Neuron (in vitro differentiated cells): ENCODE measurements around the gene SCP2D1.
"Not testable (repeated sequence)": the region's sequence is repeated elsewhere in the genome, so short reads cannot be mapped to it uniquely, and the experiment has no call there.

Experiments
- H2AFZ ChIP-seq: one replicate; pipeline ENCODE4 v1.6.1; 2013; ENCODE audit warnings: low read depth, mild to moderate bottlenecking, inconsistent platforms, low read length, moderate library complexity
- H3K27me3 ChIP-seq: one replicate; pipeline ENCODE4 v1.6.1; 2013; ENCODE audit warnings: low read length; ENCODE audit not compliant: insufficient read depth
- H3K36me3 ChIP-seq: one replicate; pipeline ENCODE4 v1.6.1; 2013; ENCODE audit warnings: low read length; ENCODE audit not compliant: insufficient read depth
- H3K4me1 ChIP-seq: one replicate; pipeline ENCODE4 v1.6.1; 2013; ENCODE audit warnings: low read length; ENCODE audit not compliant: insufficient read depth
- H3K4me3 ChIP-seq: 2 replicates; pipeline ENCODE4 v1.5.1; 2013; ENCODE audit warnings: mild to moderate bottlenecking, low read length, moderate library complexity
- H3K9me3 ChIP-seq: one replicate; pipeline ENCODE4 v1.6.1; 2013; ENCODE audit warnings: low read length

The SCP2D1 gene

DNA sequence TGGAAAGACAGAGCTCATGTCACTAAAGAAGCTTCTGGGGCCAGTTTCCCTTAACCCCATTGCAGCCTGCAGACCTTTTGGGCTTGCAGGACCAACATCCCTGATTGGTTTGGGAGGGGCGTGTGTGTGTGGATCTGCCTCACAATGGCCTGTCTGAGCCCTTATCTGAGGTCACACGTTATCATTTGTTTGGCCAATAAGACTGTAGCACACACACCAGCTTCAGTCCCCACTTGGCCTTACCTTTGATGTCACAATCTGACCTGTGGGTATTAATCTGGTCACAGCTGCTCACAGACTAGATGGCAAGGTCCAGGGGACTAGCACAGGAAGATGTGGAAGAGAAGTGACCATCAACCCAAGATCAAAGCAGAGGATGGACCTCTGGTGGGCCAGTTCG, at the start of gene SCP2D1:
Gene SCP2D1, plus strand, starts transcription at position 301 of the 400 bp plus-strand sequence. Its CDS starts 33 bp downstream, at position 334.
- no peaks in the 10 kb centered on the region for H3K36me3 ChIP-seq

DNA sequence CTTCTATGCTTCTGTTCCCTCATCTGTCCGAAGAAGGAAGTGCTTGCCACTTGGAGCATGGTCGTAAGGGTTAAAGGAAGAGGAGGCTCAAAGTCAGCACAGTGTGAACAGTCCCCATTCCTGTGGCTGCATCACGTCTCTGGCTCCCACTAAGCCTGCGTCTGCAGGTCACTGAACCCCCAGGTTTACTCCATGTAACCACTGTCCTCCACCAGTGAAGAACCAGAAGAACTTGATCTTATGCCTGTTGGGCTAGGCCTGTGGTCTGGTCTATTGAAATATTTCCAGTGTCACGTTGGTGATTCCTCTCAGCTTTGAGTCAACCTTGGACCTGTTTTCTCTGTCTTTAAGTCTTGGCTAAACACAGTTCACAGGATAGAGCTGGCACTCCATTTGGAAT, 45.9 kb upstream of the SCP2D1 start:
- Histone ChIP-seq H3K4me3 (no peak overlapping the region), H3K4me1 (no peaks in the 10 kb centered on the region), H2AFZ (no peak overlapping the region), H3K9me3 (peaks cover 3% of the 10 kb centered on the region), H3K36me3 (no peaks in the 10 kb centered on the region), H3K27me3 (no peaks in the 10 kb centered on the region)

More for the DNA sequence above, at the start of gene SCP2D1:
- no peak within 1 kb of the TSS for H3K4me3 ChIP-seq
- no peaks in the 10 kb centered on the region for H3K9me3 ChIP-seq
- H3K4me1 ChIP-seq, result no peaks in the 10 kb centered on the region
- no peak within 1 kb of the TSS for H2AFZ ChIP-seq
- H3K27me3 ChIP-seq, result no peaks in the 10 kb centered on the region

DNA sequence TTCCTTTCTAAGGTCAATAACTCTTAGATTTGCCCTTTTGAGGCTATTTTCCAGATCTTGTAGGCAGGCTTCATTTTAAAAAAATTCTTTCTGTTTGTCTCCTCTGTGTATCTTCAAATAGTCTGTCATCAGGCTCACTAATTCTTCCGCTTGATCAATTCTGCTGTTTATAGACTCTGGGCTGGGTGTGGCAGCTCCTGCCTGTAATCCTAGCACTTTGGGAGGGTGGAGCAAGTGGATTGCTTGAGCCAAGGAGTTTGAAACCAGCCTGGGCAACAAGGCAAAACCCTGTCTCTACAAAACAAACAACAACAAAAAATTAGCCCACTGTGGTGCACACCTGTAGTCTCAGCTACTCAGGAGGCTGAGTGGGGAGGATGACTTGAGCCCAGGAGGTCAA, 40.0 kb upstream of the SCP2D1 start:
- no peaks in the 10 kb centered on the region for H3K27me3 ChIP-seq
- no peak overlapping the region for H3K4me3 ChIP-seq
- H3K9me3 ChIP-seq, result no peaks in the 10 kb centered on the region
- no peaks in the 10 kb centered on the region for H3K36me3 ChIP-seq
- no peaks in the 10 kb centered on the region for H3K4me1 ChIP-seq
- H2AFZ ChIP-seq, result no peak overlapping the region

DNA sequence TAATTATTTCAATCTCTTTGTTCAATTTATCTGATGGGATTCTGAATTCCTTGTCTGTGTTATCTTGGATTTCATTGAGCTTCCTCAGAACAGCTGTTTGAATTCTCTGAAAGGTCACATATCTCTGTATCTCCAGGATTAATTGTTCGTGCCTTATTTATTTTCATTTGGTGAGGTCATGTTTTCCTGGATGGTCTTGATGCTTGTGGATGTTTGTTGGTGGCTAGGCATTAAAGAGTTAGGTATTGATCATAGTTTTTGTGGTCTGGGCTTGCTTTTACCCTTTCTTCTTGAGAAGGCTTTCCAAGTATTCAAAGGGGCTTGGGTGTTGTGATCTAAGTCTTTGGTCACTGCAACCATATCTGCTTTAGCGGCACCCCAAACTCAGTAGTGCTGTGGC, 39.4 kb upstream of the SCP2D1 start:
- H3K36me3 ChIP-seq, result no peaks in the 10 kb centered on the region
- H3K4me3 ChIP-seq, result no peak overlapping the region
- H3K9me3 ChIP-seq, result no peaks in the 10 kb centered on the region
- H3K27me3 ChIP-seq, result no peaks in the 10 kb centered on the region
- no peaks in the 10 kb centered on the region for H3K4me1 ChIP-seq
- no peak overlapping the region for H2AFZ ChIP-seq

DNA sequence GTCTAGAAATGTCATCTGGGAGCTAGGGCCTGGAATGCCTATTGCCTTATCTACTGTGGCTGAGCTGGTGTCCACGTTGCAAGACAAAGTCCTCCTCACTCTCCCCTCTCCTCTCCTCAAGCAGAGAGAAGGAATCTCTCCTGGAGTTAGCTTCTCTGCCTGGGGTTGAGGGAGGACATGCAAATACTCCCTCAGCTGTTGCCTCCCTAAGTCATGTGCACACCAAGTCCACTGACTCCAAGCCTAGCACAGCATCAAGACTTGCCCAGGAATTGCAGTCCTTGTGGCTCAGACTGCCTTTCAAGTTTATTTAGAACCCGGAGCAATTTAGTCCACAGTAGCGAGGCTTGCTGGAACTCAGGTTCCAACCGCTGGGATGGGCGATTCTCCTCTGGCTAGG, 38.0 kb upstream of the SCP2D1 start:
- H3K36me3 ChIP-seq, result no peaks in the 10 kb centered on the region
- H3K4me1 ChIP-seq, result no peaks in the 10 kb centered on the region
- H3K9me3 ChIP-seq, result no peaks in the 10 kb centered on the region
- no peak overlapping the region for H3K4me3 ChIP-seq
- no peak overlapping the region for H2AFZ ChIP-seq
- no peaks in the 10 kb centered on the region for H3K27me3 ChIP-seq

DNA sequence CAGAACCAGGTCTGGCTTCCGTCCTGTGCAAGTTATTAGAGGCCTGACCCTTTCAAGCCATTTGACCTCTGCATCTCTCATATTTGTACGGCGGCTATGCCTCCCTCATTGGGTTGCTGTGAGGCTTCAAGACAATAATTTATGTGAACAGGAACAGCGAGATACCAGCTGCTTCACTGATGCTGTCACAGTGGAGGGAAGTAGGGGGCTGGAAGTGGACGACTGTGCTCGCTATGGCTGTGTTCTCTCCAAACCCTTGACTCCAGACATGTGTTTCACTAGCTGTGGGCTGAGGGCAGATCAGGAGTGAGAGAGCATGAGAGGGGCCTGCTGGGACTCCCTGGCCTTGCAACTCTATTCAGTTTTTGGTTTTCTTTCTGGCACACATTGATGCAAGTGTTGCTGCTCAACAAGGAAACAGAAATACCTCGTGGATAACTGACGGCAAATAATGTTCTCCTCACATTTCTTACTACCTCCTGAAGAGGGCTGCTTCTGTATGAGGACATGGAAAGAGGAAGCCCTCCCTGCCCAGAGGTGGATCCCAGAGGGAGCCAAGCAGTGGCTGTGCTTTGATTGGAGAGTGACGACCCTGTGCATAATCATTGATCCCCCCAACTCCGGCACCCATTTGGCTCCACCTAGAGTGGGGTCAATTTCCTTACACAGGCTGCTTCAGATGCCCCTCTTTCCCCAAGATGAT, 34.7 kb upstream of the SCP2D1 start:
- no peak overlapping the region for H3K4me3 ChIP-seq
- H2AFZ ChIP-seq, result no peak overlapping the region
- peaks cover 3% of the 10 kb centered on the region for H3K9me3 ChIP-seq
- H3K27me3 ChIP-seq, result no peaks in the 10 kb centered on the region
- no peaks in the 10 kb centered on the region for H3K36me3 ChIP-seq
- no peaks in the 10 kb centered on the region for H3K4me1 ChIP-seq

DNA sequence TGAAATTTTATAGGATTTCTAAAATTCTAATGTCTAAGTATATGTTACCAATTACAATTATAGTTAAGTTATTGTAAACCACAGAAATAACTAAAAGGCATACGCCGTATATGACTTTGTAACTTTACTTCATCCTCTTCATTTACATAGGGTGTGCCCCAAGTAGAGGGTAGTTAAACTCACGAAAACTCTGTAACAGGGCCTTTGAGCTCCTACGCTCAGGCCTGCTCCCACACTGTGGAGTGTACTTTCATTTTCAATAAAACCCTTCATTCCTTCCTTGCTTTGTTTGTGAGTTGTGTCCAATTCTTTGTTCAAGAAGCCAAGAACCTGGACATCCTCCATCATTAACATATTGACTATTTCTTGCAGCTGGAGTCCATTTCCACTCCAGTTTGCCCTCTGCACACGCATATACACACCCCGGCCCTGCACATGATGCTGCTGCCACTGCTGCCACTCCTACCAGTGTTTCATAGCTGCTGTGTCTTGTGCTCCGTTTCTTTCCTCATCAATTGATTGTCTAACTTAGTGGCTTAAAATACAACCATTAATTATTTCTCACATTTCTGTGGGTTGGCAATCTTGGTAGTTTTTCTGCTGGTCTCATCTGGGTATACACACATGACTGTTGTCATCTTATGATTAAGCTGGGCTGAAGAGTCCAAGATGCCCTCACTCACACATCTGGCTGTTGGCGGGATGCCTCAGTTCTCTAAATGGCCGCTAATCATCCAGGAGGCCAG, 33.0 kb upstream of the SCP2D1 start:
- Histone ChIP-seq H3K36me3 (no peaks in the 10 kb centered on the region), H3K4me1 (no peaks in the 10 kb centered on the region), H3K27me3 (no peaks in the 10 kb centered on the region), H3K9me3 (peaks cover 3% of the 10 kb centered on the region), H3K4me3 (no peak overlapping the region), H2AFZ (no peak overlapping the region)

DNA sequence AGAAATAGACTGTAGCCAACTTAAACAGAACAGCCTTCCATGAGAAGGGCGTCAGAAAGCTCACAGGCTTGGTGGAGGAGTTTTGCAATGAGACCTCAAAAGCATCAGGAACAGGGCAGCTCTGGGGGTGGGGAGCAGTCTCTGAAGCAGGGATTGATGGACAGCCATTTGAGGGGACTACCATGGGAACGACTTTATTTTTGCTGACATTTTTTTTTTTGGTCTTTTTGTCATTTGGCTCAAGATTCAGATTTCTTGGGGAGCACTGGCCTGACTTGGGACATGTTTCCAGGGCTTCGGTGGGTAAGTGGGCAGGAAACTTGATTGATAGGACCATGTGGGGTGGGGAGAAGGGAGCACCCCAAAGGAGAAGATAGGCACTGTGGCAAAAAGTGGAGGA, 32.1 kb upstream of the SCP2D1 start:
- H2AFZ ChIP-seq, result no peak overlapping the region
- H3K4me3 ChIP-seq, result no peak overlapping the region
- no peaks in the 10 kb centered on the region for H3K27me3 ChIP-seq
- H3K9me3 ChIP-seq, result peaks cover 3% of the 10 kb centered on the region
- no peaks in the 10 kb centered on the region for H3K36me3 ChIP-seq
- no peaks in the 10 kb centered on the region for H3K4me1 ChIP-seq

DNA sequence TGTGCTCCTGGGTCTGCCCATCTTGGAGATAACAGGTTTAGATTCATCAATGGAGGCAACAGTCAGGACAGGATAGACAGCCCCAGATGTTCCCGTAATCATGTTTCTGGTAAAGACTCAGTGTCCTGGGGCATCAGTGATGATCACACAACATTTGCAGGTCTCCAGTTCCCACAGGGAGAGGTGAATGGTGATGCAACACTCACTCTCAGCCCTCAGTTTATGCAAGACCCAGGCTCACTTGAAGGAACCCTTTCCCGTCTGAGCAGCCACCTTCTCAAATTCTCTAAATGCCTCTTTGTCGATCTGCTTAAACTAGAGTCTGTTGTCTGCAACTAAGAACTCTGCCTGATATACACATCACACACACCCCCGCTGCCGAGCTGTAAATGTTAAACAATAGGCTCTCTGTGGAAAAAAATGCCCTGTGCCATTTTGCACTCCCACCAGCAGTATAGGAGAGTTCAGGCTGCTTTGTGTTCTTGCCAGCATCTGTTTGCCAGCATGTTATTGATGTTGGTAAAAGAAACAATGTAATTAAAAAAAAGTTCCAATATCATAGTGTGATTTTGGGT, 30.1 kb upstream of the SCP2D1 start:
- no peaks in the 10 kb centered on the region for H3K4me1 ChIP-seq
- H3K27me3 ChIP-seq, result no peaks in the 10 kb centered on the region
- peaks cover 7% of the 10 kb centered on the region for H3K9me3 ChIP-seq
- no peak overlapping the region for H3K4me3 ChIP-seq
- H3K36me3 ChIP-seq, result no peaks in the 10 kb centered on the region
- H2AFZ ChIP-seq, result no peak overlapping the region

DNA sequence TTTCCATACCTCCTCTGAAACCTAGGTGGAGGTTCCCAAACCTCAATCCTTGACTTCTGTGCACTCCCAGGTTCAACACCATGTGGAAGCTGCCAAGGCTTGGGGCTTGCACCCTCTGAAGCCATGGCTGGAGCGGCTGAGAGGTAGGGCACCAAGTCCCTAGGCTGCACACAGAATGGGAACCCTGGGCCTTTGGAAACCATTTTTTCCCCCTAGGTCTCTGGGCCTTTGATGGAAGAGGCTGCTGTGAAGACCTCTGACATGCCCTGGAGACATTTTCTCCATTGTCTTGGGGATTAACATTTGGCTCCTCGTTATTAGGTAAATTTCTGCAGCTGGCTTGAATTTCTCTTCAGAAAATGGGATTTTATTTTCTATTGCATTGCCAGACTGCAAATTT, 26.5 kb upstream of the SCP2D1 start:
- H3K9me3 ChIP-seq, H2AFZ ChIP-seq, H3K4me3 ChIP-seq, H3K27me3 ChIP-seq, H3K4me1 ChIP-seq, H3K36me3 ChIP-seq: not testable (repeated sequence)

DNA sequence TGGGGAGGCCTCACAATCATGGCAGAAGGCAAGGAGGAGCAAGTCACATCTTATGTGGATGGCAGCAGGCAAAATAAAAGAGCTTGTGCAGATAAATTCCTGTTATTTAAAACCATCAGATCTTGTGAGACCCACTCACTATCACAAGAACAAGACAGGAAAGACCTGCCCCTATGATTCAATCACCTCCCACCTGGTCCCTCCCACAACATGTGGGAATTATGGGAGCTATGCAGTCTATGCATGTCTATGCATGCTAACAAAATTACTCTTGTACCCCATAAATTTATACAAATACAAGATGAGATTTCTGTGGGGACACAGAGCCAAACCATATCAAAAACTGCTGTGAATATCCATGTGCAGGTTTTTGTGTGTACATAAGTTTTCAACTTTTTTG, 25.6 kb upstream of the SCP2D1 start:
- Histone ChIP-seq H3K9me3 (peaks cover 7% of the 10 kb centered on the region), H2AFZ (no peak overlapping the region), H3K36me3 (no peaks in the 10 kb centered on the region), H3K27me3 (no peaks in the 10 kb centered on the region), H3K4me3 (no peak overlapping the region), H3K4me1 (no peaks in the 10 kb centered on the region)

DNA sequence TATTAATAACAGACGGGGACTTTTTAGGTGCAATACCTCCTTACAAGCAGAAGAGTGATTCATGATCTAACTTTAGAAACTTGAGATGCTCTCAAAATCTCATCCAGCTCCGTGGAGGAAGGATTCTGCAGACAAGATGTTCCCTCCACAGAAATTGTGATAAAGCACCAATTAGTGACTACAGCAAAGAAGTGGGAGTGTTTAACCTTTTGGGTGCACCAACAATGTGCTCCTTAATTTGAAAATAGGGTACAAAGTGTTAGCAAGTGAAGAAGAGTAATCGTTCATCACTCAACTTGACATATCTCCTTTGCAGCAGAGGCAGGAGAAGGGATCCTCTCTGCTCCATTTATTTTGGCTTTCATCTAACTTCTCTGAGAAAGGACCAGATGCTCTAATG, 22.8 kb upstream of the SCP2D1 start:
- H3K9me3 ChIP-seq, result peaks cover 7% of the 10 kb centered on the region
- no peak overlapping the region for H3K4me3 ChIP-seq
- peaks cover 12% of the 10 kb centered on the region for H3K4me1 ChIP-seq
- H3K36me3 ChIP-seq, result no peaks in the 10 kb centered on the region
- H2AFZ ChIP-seq, result no peak overlapping the region
- H3K27me3 ChIP-seq, result no peaks in the 10 kb centered on the region

DNA sequence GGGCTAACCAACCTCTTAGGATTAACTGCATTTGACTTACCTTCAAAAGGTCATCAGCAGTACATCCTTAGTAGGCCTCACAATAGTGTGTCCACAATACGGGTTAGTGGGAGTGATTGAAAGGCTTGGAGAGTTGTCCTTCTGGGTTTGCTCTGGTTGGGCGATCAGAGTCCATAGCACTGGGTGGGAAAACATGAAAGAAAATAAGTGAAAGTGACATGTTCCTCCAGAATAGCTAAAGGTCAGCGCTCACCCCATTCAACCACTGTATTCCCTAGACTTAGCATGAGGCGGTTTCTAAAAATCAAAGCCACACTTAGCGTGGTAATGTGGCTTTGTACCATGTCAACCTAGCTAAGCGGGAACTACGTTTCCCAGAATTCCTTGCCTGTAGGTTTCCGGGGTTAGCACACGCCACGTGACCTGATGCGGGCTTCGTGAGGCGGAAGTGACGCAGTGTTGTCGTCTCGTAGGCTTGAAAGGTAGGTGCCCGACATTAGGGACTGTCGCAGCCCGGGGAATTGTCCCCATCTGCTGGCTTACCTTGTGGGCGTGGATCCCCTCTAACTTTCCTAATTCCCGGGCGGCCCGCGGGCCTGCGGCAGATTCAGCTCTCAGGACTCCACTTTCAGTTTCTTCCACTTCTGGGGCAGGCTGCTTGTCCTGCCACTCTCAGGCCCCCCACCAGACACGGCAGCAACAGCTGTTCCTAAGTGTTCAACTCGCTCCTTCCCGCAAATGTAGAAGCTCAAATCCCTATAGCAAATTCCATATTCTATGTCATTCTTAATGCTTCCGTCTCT, 19.8 kb upstream of the SCP2D1 start:
- peak overlapping the region; percentile 80 for H2AFZ ChIP-seq
- peaks cover under 1% of the 10 kb centered on the region for H3K27me3 ChIP-seq
- H3K36me3 ChIP-seq, result no peaks in the 10 kb centered on the region
- H3K9me3 ChIP-seq, result no peaks in the 10 kb centered on the region
- H3K4me3 ChIP-seq, result peak overlapping the region; percentile 74
- peaks cover 12% of the 10 kb centered on the region for H3K4me1 ChIP-seq
